Stimulated activated naive B cell treated with anti-CD40 and anti-IgM and Interleukin-4, amounts not matched to agents 10 μg/mL and 1 μg/mL and 100 μg/mL, for 72 hours (primary cell): ENCODE measurements around the gene ACAN.

Experiments used
- ATAC-seq, 2 donors: fragments of 150-1000 bp; cut with Tn5 transposase; replicated peaks; 2 replicates each; pipeline ENCODE4 v1.10.0; 2021; ENCODE audit warnings: moderate library complexity in 1 of 2
- DNase-seq: peaks from one replicate; pipeline ENCODE4 v3.0.0; 2021
- H3K27ac Mint-ChIP-seq: one replicate; pipeline ENCODE4 v1.8.0; 2022; ENCODE audit warnings: mild to moderate bottlenecking, mixed read lengths
- H3K27me3 Mint-ChIP-seq, 2 donors: one replicate each; pipeline ENCODE4 v1.8.0; 2022; ENCODE audit warnings: mixed read lengths in 2 of 2
- H3K36me3 Mint-ChIP-seq, 2 donors: one replicate each; pipeline ENCODE4 v1.8.0; 2022; ENCODE audit warnings: mixed read lengths in 2 of 2, mild to moderate bottlenecking in 1 of 2
- H3K4me1 Mint-ChIP-seq, 2 donors: one replicate each; pipeline ENCODE4 v1.8.0; 2022; ENCODE audit warnings: mixed read lengths in 2 of 2, mild to moderate bottlenecking in 1 of 2
- H3K4me3 Mint-ChIP-seq, 2 donors: one replicate each; pipeline ENCODE4 v1.8.0; 2022; ENCODE audit warnings: mild to moderate bottlenecking in 2 of 2, mixed read lengths in 2 of 2, moderate library complexity in 1 of 2
- H3K9me3 Mint-ChIP-seq, 2 donors: one replicate each; pipeline ENCODE4 v1.8.0; 2022; ENCODE audit warnings: mixed read lengths in 2 of 2, mild to moderate bottlenecking in 1 of 2

ACAN gene

DNA sequence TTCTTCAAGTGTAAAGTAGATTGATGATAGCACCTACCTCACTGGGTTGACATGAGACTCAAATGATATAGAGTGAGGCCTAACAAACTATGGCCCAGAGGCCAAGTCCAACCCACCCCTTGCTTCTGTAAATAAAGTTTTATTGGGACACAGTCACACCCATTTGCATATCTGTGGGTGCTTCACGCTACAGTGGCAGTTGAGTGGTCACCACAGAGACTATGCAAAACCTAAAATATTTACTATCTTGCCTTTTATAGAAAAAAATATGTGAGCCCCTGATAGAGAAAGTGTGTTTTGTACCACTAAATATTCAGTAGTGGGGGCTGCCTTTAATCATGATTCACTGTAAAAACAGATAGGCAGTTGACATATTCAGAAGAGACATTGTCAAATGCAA lies 38.0 kb downstream of the ACAN start:
- DNase-seq (no peak), ATAC-seq (peak in 1 of 2 donors; percentile 33)
- Mint-ChIP-seq H3K9me3 (no peaks in the 10 kb centered on the region), H3K27me3 (peaks cover 8 to 10% of the 10 kb centered on the region in 2 donors), H3K4me1 (peaks cover 4 to 10% of the 10 kb centered on the region in 2 donors), H3K27ac (no peak overlapping the region), H3K36me3 (no peaks in the 10 kb centered on the region), H3K4me3 (no peak overlapping the region)

DNA sequence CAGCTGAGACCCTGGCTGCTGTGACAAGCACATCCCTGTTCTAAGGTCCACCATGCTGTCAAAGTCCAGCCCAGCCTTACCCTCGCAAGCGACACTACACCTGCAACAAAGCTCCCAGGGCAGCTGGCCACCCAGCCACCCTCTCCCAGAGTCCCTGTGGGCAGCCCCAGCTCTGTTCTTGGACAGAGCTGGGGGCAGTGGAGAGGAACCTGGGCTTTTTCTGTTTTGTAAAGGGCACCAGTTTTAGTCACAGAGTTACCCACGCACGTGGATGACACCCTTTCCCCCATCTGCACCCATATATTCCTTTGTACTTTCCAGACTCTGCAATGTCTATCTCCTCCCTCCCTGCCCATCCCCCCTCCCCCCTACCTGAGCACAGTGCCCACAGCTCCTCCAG lies 38.9 kb downstream of the ACAN start:
- no peak overlapping the region for H3K27ac Mint-ChIP-seq
- ATAC-seq (peak; percentile 55 to 59), DNase-seq (no peak)
- H3K4me1 Mint-ChIP-seq: peaks cover 4 to 10% of the 10 kb centered on the region in 2 donors
- no peaks in the 10 kb centered on the region for H3K9me3 Mint-ChIP-seq
- H3K27me3 Mint-ChIP-seq: peaks cover 10 to 12% of the 10 kb centered on the region in 2 donors
- H3K4me3 Mint-ChIP-seq: no peak overlapping the region
- no peaks in the 10 kb centered on the region for H3K36me3 Mint-ChIP-seq

GRCh38 chr15:88843334-88843733 lies 40.1 kb downstream of the ACAN start:
- H3K4me1 Mint-ChIP-seq: peaks cover 4 to 10% of the 10 kb centered on the region in 2 donors
- H3K27me3 Mint-ChIP-seq: peaks cover 19 to 20% of the 10 kb centered on the region in 2 donors
- H3K9me3 Mint-ChIP-seq: no peaks in the 10 kb centered on the region
- ATAC-seq: no peak
- DNase-seq: no peak
- H3K4me3 Mint-ChIP-seq: no peak overlapping the region
- H3K27ac Mint-ChIP-seq: no peak overlapping the region
- H3K36me3 Mint-ChIP-seq: no peaks in the 10 kb centered on the region

GRCh38 chr15:88844749-88845386 lies 41.6 kb downstream of the ACAN start:
- Mint-ChIP-seq H3K4me1 (peaks cover 4 to 10% of the 10 kb centered on the region in 2 donors), H3K4me3 (no peak overlapping the region), H3K36me3 (no peaks in the 10 kb centered on the region), H3K9me3 (no peaks in the 10 kb centered on the region), H3K27me3 (peaks cover 22 to 23% of the 10 kb centered on the region in 2 donors), H3K27ac (peak overlapping the region; percentile 25)
- DNase-seq (no peak), ATAC-seq (peak; percentile 70)

DNA sequence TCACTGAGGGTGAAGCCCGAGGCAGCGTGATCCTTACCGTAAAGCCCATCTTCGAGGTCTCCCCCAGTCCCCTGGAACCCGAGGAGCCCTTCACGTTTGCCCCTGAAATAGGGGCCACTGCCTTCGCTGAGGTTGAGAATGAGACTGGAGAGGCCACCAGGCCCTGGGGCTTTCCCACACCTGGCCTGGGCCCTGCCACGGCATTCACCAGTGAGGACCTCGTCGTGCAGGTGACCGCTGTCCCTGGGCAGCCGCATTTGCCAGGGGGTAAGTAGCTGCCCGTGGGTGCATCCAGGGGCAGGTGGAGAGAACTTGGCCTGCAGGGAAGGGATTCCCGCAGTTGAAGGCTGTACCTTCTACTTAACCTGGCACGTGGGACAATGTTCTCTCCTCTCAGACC lies 42.4 kb downstream of the ACAN start:
- H3K9me3 Mint-ChIP-seq: no peaks in the 10 kb centered on the region
- H3K27ac Mint-ChIP-seq: no peak overlapping the region
- H3K36me3 Mint-ChIP-seq: no peaks in the 10 kb centered on the region
- H3K4me3 Mint-ChIP-seq: no peak overlapping the region
- DNase-seq (no peak), ATAC-seq (no peak)
- peaks cover 4 to 10% of the 10 kb centered on the region in 2 donors for H3K4me1 Mint-ChIP-seq
- H3K27me3 Mint-ChIP-seq: peaks cover 22 to 24% of the 10 kb centered on the region in 2 donors

- ATAC-seq (no peak), DNase-seq (no peak)
- Mint-ChIP-seq H3K9me3 (no peaks in the 10 kb centered on the region), H3K27ac (no peak overlapping the region), H3K4me1 (peaks cover 4 to 10% of the 10 kb centered on the region in 2 donors), H3K36me3 (no peaks in the 10 kb centered on the region), H3K4me3 (no peak overlapping the region), H3K27me3 (peaks cover 28 to 29% of the 10 kb centered on the region in 2 donors)
Measured at GRCh38 chr15:88847144-88847543, 43.9 kb downstream of the ACAN start.

DNA sequence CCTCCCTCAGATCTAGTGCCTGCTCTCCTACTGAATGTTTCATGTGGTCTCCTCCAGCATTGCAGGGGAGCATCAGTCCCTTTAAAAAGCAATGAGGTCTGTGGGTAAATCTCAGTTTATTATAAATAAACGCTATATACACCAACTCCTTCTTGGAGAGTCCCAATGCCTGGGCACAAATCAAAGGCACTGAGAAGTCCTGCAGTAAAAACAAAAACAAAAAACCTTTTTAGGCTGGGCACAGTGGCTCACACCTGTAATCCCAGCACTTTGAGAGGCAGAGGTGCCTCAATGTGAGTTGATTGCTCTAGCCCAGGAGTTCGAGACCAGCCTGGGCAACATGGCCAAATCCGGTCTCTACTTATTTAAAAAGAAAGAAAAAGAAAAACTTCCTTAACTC lies 45.0 kb downstream of the ACAN start:
- Mint-ChIP-seq H3K4me3 (no peak overlapping the region), H3K36me3 (no peaks in the 10 kb centered on the region), H3K4me1 (peaks cover 4 to 10% of the 10 kb centered on the region in 2 donors), H3K27ac (no peak overlapping the region), H3K9me3 (peaks cover 0 to 2% of the 10 kb centered on the region in 2 donors), H3K27me3 (peaks cover 28 to 33% of the 10 kb centered on the region in 2 donors)
- DNase-seq (no peak), ATAC-seq (no peak)

GRCh38 chr15:88849376-88850072 lies 46.3 kb downstream of the ACAN start:
- H3K4me3 Mint-ChIP-seq: no peak overlapping the region
- DNase-seq (no peak), ATAC-seq (no peak)
- H3K36me3 Mint-ChIP-seq: peaks cover 0 to under 1% of the 10 kb centered on the region in 2 donors
- H3K9me3 Mint-ChIP-seq: peaks cover 3% of the 10 kb centered on the region in 2 donors
- peaks cover 4 to 8% of the 10 kb centered on the region in 2 donors for H3K4me1 Mint-ChIP-seq
- H3K27ac Mint-ChIP-seq: no peak overlapping the region
- peaks cover 28 to 33% of the 10 kb centered on the region in 2 donors for H3K27me3 Mint-ChIP-seq

- Mint-ChIP-seq H3K4me3 (no peak overlapping the region), H3K27me3 (peaks cover 24 to 27% of the 10 kb centered on the region in 2 donors), H3K27ac (no peak overlapping the region), H3K9me3 (peaks cover 5 to 9% of the 10 kb centered on the region in 2 donors), H3K36me3 (peaks cover 0 to 4% of the 10 kb centered on the region in 2 donors), H3K4me1 (no peaks in the 10 kb centered on the region)
- DNase-seq: no peak
- no peak for ATAC-seq
Measured at GRCh38 chr15:88852476-88852875, 49.2 kb downstream of the ACAN start.

- Mint-ChIP-seq H3K36me3 (peaks cover 0 to 4% of the 10 kb centered on the region in 2 donors), H3K4me1 (no peaks in the 10 kb centered on the region), H3K27me3 (peaks cover 5 to 16% of the 10 kb centered on the region in 2 donors), H3K9me3 (peaks cover 3 to 9% of the 10 kb centered on the region in 2 donors), H3K27ac (no peak overlapping the region), H3K4me3 (no peak overlapping the region)
- ATAC-seq: no peak
- DNase-seq: no peak
Measured at GRCh38 chr15:88858934-88859333, 55.7 kb downstream of the ACAN start.

GRCh38 chr15:88859550-88859949 lies 56.3 kb downstream of the ACAN start:
- peaks cover 0 to 3% of the 10 kb centered on the region in 2 donors for H3K36me3 Mint-ChIP-seq
- H3K27ac Mint-ChIP-seq: no peak overlapping the region
- no peak for ATAC-seq
- H3K4me1 Mint-ChIP-seq: no peaks in the 10 kb centered on the region
- H3K27me3 Mint-ChIP-seq: peaks cover 5 to 16% of the 10 kb centered on the region in 2 donors
- no peak overlapping the region for H3K4me3 Mint-ChIP-seq
- DNase-seq: no peak
- peaks cover 2 to 6% of the 10 kb centered on the region in 2 donors for H3K9me3 Mint-ChIP-seq

- Mint-ChIP-seq H3K4me3 (no peak overlapping the region), H3K27ac (no peak overlapping the region), H3K27me3 (peaks cover 5 to 19% of the 10 kb centered on the region in 2 donors), H3K36me3 (no peaks in the 10 kb centered on the region), H3K4me1 (no peaks in the 10 kb centered on the region), H3K9me3 (no peaks in the 10 kb centered on the region)
- ATAC-seq: no peak
- DNase-seq: no peak
Measured at GRCh38 chr15:88860212-88860611, 57.0 kb downstream of the ACAN start.

GRCh38 chr15:88863412-88863811 lies 60.2 kb downstream of the ACAN start:
- Mint-ChIP-seq H3K36me3 (no peaks in the 10 kb centered on the region), H3K4me1 (no peaks in the 10 kb centered on the region), H3K27ac (no peak overlapping the region), H3K9me3 (no peaks in the 10 kb centered on the region), H3K4me3 (no peak overlapping the region), H3K27me3 (peaks cover 5 to 33% of the 10 kb centered on the region in 2 donors)
- DNase-seq (no peak), ATAC-seq (no peak)

GRCh38 chr15:88864861-88865497 lies 61.7 kb downstream of the ACAN start:
- Mint-ChIP-seq H3K9me3 (no peaks in the 10 kb centered on the region), H3K4me3 (no peak overlapping the region), H3K4me1 (no peaks in the 10 kb centered on the region), H3K27ac (no peak overlapping the region), H3K36me3 (no peaks in the 10 kb centered on the region), H3K27me3 (peaks cover 0 to 28% of the 10 kb centered on the region in 2 donors)
- DNase-seq (no peak), ATAC-seq (no peak)
